NOMO-1 treated with dmso at 0.1 percent for 144 hours (cell line): Measurements from ENCODE around the gene CACNA1G.
A peak's percentile ranks its signal among the peaks of the same experiment; 100 is the strongest.

Experiments
- DNase-seq: peaks from one replicate; lab custom pipeline; 2025; ENCODE audit not compliant: unreplicated experiment; lab: John Stamatoyannopoulos, UW

Gene CACNA1G

DNA sequence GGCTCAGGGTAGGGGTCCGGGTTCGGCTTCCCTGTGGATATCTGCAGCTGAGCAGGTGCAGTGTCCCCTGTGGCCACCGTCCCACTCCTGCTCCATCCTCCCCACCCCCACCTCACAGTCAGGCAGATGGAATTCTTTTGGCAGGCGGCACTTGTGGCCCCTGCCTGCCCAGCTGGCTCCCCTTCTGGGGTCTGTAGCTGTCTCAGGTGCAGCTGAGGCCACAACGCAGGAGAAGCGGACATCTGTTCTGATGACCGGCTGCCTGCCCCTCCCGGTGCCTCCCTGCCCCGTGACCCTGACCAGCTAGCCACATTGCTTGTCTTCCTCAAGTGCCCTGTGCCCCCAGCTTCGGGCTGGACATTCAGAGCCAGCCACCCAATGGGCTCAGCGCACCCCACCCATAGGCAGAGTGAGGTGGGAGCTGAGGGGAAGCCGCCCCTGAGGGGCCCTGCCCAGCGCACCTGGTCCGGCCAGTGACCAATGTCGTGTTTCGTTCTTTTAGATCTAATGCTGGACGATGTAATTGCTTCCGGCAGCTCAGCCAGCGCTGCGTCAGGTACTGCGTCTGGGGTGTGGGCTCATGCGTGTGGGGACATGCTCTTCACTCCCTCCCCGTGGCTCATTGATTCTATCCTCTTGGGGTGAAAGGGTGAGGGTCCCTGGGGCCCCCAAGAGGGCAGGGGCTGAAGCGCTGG lies 49.0 kb downstream of the CACNA1G start:
- DNase-seq, result no peak

DNA sequence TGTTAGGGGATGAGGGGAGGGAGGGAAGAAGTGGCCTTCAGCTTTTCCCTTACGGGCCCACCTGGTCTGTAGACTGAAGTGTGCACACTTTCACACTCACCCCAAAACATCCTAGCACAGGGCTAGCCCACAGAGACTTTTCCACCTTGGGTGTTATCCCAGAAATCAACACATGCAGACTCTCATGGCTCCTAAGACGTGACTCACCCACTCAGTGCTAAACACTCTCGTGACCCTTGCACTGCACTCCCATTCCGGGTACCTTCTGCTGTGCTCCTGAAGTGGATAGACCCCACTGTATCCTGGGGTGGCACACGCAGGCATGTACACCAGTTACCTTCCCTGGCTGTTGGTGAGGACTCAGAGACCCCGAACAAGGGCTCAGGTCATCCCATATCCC lies 51.1 kb downstream of the CACNA1G start:
- DNase-seq, result no peak

GRCh38 chr17:50612281-50612680 lies 51.8 kb downstream of the CACNA1G start:
- DNase-seq, result no peak

GRCh38 chr17:50613007-50613992 lies 52.8 kb downstream of the CACNA1G start:
- DNase-seq, result no peak

- DNase-seq, result no peak
These were observed 54.0 kb downstream of the CACNA1G start for GRCh38 chr17:50614471-50615051.

DNA sequence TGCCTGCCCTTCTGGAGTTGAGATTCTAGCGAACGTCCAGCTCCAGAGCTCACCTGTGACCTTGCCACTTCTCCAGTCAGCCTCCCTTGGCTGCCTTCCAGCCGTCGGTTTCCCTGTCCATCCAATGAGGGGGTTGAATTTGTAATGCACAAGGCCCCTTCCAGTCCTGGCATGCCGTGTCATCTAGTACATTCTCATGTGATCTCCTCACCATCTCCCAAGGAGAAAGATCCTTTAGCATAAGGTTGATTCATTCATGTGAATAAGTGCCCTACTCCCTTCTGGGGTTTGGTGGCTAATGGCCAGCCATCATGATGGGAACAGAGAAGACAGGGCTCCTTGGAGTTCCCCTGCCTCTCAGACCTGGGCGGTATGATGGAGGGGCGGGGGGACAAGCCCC lies 55.3 kb downstream of the CACNA1G start:
- no peak for DNase-seq

- no peak for DNase-seq
These were observed 57.8 kb downstream of the CACNA1G start for GRCh38 chr17:50618300-50618699.

DNA sequence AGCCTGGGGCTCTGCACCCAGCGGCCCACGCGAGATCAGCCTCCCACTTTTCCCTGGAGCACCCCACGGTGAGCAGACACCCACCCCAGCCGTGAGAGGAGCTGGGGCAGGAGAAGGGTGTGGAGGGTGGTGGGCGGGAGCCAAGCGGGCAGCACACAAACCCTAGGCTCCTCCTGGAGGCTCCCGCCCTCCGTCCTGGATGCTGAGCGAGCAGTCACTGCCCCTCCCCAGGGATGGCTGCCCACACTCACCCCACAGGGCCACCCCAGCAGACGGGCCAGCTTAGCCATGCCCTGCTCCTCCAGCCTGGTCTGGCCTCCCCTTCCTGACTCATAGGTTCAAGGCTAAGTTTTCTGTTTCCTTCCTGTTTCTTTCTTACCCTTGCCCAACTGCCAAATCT lies 58.4 kb downstream of the CACNA1G start:
- DNase-seq, result peak; percentile 52

DNA sequence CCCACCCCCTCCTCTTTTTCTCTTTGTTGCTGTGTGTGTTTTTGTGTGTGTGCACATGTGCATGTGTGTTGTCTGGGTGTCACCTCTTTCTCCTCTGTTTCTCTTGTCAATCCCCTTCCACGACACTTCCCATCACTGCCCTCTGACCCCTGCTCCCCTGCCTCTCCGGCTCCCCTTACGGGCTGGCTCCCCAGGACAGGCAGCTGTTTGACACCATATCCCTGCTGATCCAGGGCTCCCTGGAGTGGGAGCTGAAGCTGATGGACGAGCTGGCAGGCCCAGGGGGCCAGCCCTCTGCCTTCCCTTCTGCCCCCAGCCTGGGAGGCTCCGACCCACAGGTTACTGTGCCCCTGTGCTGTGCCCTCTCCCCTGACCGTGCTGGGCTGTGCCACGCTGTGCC lies 59.0 kb downstream of the CACNA1G start:
- DNase-seq, result no peak

DNA sequence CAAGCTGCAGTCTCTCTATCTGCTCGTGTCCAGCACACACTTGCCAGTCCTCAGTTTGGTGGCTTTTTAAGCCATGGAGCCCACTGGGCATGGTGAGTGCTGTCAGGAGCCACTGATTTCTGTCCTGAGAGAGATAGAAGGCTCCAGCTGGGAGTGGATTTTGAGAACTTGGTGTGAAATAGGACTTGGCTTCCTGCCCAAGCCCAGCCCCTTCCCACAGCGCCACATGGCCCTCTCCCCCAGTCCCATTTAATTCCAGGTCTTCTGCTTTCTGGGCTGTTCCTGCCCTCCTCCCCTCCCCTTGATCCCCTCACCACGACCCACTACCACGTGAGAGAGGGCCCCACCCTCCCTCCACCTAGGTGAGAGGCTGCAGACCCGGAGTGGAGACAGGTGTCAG lies 59.7 kb downstream of the CACNA1G start:
- no peak for DNase-seq

GRCh38 chr17:50620858-50621257 lies 60.3 kb downstream of the CACNA1G start:
- no peak for DNase-seq

DNA sequence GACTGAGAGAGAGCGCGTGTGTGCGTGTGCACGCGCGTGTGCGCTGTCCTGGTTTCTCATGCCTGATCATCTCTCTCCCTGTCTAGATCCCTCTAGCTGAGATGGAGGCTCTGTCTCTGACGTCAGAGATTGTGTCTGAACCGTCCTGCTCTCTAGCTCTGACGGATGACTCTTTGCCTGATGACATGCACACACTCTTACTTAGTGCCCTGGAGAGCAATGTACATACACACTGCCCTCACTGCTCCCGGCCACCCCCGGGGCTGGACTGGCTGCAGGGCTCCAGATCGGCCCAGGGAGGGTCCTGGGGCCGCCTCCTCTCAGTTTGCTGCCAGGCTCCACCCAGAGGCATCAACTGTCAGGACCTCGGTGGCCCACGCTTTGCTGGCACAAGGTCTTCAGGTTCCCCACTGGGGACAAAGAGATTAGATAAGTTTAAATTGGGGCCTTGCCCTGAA lies 61.1 kb downstream of the CACNA1G start:
- no peak for DNase-seq

GRCh38 chr17:50624321-50624934 lies 63.9 kb downstream of the CACNA1G start:
- DNase-seq, result no peak

DNA sequence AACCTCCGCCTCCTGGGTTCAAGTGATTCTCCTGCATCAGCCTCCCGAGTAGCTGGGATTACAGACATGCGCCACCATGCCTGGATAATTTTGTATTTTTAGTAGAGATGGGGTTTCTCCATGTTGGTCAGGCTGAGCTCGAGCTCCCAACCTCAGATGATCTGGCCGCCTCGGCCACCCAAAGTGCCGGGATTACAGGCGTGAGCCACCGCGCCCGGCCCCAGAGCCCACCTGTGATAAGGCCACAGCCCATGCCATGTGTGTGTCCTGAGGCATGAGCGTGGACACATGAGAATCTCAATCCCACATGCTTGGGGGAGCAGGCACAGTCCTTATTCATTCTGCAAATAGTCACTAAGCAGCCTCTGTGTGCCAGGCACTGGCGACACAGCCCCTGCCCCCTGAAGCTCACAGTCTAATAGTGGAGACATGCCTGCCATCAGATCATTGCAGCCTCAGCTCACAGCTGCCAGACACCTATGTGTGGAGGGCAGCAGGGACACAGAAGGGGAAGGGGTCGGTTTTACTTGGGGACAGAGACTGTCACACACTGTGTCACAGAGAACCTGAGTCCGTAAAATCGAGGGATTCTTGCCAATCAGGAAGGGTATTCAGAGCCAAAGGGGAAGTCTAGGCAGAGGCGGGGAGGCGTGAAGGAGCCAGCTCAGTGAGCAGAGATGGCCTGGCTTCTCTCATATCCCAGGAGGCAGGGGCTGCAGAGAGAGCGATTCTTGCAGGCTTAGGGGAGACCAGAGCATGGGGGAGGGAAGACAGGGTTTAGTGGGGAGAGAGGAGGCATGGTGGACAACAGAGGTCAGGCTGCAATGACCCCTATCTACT lies 64.7 kb downstream of the CACNA1G start:
- DNase-seq, result no peak

DNA sequence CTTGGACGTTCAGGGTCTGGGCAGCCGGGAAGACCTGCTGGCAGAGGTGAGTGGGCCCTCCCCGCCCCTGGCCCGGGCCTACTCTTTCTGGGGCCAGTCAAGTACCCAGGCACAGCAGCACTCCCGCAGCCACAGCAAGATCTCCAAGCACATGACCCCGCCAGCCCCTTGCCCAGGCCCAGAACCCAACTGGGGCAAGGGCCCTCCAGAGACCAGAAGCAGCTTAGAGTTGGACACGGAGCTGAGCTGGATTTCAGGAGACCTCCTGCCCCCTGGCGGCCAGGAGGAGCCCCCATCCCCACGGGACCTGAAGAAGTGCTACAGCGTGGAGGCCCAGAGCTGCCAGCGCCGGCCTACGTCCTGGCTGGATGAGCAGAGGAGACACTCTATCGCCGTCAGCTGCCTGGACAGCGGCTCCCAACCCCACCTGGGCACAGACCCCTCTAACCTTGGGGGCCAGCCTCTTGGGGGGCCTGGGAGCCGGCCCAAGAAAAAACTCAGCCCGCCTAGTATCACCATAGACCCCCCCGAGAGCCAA lies 65.6 kb downstream of the CACNA1G start:
- DNase-seq, result peak; percentile 64

- no peak for DNase-seq
These were observed 66.7 kb downstream of the CACNA1G start for GRCh38 chr17:50627036-50627781.

DNA sequence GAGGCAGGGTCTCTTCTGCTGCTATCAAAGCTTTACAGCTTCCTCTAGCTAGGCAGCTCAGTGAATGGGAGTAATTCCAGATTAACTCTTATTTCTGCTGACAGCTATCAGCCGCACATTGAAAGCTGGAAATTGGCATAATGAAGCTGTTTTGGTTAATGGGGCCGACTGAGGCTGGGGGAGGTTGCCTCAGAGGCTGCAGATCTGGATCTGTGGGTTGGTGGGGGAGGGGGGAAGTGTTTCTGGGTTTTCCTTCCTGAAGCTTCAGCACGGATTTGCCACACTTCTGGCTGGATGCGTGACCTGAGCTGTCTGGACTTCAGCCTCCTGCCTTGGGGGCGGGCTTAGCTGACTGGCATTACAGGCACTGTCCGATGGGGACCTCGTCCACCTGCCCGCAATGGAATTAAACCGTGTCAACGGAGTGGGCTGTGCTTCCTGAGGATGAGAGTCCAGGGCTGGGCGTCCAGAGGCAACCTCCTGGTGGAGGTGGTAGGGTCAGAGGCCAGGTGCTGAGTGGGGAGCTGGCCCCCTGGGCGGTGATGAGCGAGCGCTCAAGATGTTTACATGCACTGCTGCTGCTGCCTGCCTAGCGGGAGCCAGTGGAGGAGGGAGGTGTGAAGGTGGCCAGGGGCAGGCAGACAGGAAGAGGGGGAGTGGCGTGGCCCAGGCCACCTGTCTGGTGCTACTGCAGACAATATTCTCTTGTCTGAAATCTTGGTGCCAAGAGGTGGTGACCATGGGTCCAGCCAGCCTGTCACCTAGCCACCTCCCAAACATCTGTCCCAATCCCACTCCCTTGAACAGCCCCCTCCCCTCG lies 67.5 kb downstream of the CACNA1G start:
- no peak for DNase-seq

DNA sequence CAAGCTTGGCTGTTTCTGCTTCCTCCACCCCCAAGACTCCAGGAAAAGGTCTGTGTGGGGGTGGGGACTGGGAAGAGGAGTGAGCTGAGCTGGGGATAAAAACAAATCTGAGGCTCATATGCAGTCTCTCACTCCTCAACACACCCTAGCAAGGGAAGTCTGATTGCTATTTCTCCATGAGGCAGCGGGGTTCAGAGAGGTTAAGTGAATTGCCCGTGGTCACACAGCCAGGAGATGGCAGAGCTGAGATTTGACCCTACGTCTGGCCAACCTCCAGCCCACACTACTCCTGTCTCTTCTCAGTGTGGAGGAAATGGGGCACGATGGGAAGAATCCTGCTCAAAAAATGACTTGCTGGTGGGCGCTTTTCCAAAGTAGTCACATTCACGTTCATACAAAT lies 69.4 kb downstream of the CACNA1G start:
- DNase-seq, result no peak
